ENCODE results near the gene PNMT.

DNA sequence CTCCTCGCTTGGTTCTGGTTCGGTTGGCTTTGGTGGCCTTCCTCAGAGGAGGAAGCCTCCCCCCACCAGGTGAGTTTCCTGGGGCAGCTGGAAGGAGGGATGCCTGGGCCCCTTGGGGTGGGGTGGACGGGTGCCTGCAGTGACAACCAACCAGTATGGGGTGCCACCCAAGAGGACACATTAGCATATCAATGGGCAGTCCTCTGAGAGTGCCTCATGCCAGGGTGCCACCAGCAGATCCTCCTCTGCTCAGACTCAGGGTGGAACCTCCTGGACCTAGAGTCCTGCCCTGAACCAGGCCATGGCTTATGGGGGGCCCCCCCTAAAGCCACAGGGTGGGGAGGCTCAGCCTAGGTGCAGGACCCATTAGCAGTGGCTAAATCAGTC, 38.8 kb upstream of the PNMT start:
- TF ChIP-seq, protein P1, sequence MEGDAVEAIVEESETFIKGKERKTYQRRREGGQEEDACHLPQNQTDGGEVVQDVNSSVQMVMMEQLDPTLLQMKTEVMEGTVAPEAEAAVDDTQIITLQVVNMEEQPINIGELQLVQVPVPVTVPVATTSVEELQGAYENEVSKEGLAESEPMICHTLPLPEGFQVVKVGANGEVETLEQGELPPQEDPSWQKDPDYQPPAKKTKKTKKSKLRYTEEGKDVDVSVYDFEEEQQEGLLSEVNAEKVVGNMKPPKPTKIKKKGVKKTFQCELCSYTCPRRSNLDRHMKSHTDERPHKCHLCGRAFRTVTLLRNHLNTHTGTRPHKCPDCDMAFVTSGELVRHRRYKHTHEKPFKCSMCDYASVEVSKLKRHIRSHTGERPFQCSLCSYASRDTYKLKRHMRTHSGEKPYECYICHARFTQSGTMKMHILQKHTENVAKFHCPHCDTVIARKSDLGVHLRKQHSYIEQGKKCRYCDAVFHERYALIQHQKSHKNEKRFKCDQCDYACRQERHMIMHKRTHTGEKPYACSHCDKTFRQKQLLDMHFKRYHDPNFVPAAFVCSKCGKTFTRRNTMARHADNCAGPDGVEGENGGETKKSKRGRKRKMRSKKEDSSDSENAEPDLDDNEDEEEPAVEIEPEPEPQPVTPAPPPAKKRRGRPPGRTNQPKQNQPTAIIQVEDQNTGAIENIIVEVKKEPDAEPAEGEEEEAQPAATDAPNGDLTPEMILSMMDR (conservative IDR thresholded peaks at IDR 0.05), result no peak
- TF ChIP-seq EZH2 (IDR thresholded peaks at IDR 0.05; ENCODE audit: low read depth), result no peak
